ENCODE results near the gene HSF5. TPM values are rescaled to one million over a fixed set of nuclear protein-coding genes. Genes with fewer than 3 reads are reported as not detected.

The HSF5 gene
- total RNA-seq, 1 donor from 2014 or later: 0.42 TPM

GRCh38 chr17:58381124-58382035 is 106.8 kb downstream of the HSF5 start:
- no peak for TF ChIP-seq CTCF (IDR thresholded peaks at IDR 0.05; ENCODE audit: insufficient read depth, low read length, poor library complexity, severe bottlenecking)
- no peak for DNase-seq (ENCODE audit: low read depth)
- Histone ChIP-seq H3K4me3 (ENCODE audit: low read depth, low read length) (no peak overlapping the region), H3K27me3 (ENCODE audit: control insufficient read depth, insufficient read depth, low read length) (no peaks in the 10 kb centered on the region), H3K36me3 (ENCODE audit: control insufficient read depth, insufficient read depth, low read length) (no peaks in the 10 kb centered on the region)

- TF ChIP-seq CTCF (IDR thresholded peaks at IDR 0.05; ENCODE audit: insufficient read depth, low read length, poor library complexity, severe bottlenecking): no peak
- H3K4me3 ChIP-seq (ENCODE audit: low read depth, low read length): no peak overlapping the region
- H3K27me3 ChIP-seq (ENCODE audit: control insufficient read depth, insufficient read depth, low read length): no peaks in the 10 kb centered on the region
- no peaks in the 10 kb centered on the region for H3K36me3 ChIP-seq (ENCODE audit: control insufficient read depth, insufficient read depth, low read length)
- no peak for DNase-seq (ENCODE audit: low read depth)
Observed at GRCh38 chr17:58380207-58381123, 107.7 kb downstream of the HSF5 start.

DNA sequence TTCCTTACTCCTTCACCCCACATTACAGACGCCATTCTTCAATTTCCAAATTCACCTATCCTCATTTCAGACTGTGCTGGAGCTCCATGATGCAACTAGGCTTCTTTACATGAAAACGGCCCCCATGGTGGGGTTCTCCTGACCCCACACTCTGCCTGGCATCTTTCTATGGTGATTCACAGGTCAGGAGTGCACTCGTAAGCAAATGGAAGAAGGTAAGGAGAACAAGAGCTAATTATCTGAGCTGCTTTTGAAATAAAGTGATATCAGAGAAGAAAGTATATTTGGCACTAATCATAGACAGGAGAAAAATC is 108.7 kb downstream of the HSF5 start:
- no peak for TF ChIP-seq CTCF (IDR thresholded peaks at IDR 0.05; ENCODE audit: insufficient read depth, low read length, poor library complexity, severe bottlenecking)
- no peak for DNase-seq (ENCODE audit: low read depth)
- H3K4me3 ChIP-seq (ENCODE audit: low read depth, low read length): no peak overlapping the region
- H3K27me3 ChIP-seq (ENCODE audit: control insufficient read depth, insufficient read depth, low read length): no peaks in the 10 kb centered on the region
- H3K36me3 ChIP-seq (ENCODE audit: control insufficient read depth, insufficient read depth, low read length): no peaks in the 10 kb centered on the region

- Histone ChIP-seq H3K4me3 (ENCODE audit: low read depth, low read length) (no peak overlapping the region), H3K27me3 (ENCODE audit: control insufficient read depth, insufficient read depth, low read length) (no peaks in the 10 kb centered on the region), H3K36me3 (ENCODE audit: control insufficient read depth, insufficient read depth, low read length) (no peaks in the 10 kb centered on the region)
- TF ChIP-seq CTCF (IDR thresholded peaks at IDR 0.05; ENCODE audit: insufficient read depth, low read length, poor library complexity, severe bottlenecking): no peak
- DNase-seq (ENCODE audit: low read depth): no peak
Observed at GRCh38 chr17:58378733-58379510, 109.3 kb downstream of the HSF5 start.

DNA sequence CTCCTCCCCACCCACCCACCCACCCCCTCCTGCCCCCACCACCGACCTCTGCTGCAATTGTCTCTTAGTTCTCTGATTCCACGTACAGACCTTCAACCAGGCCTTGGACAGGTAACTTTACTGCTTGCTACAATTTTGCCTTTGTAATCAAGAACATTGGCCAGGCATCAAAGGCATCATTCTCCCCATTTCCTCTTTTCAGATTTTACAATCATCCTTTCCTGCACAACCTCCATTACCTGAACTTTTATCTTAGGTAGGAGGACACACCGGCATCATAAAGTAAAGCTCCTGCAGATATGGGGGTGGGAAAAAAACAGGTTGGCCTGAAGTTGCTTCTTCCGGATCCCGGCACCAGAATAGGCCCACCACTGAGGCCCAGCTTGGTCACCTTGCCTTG is 110.5 kb downstream of the HSF5 start:
- no peaks in the 10 kb centered on the region for H3K27me3 ChIP-seq (ENCODE audit: control insufficient read depth, insufficient read depth, low read length)
- TF ChIP-seq CTCF (IDR thresholded peaks at IDR 0.05; ENCODE audit: insufficient read depth, low read length, poor library complexity, severe bottlenecking): no peak
- no peak for DNase-seq (ENCODE audit: low read depth)
- H3K4me3 ChIP-seq (ENCODE audit: low read depth, low read length): no peak overlapping the region
- no peaks in the 10 kb centered on the region for H3K36me3 ChIP-seq (ENCODE audit: control insufficient read depth, insufficient read depth, low read length)

All from kidney epithelial cell (primary cell).